ENCODE results near the gene MLXIP.
"Not testable (repeated sequence)": the region's sequence is repeated elsewhere in the genome, so short reads cannot be mapped to it uniquely, and the experiment has no call there.

The MLXIP gene

GRCh38 chr12:122052285-122052684, 26.3 kb upstream of the MLXIP start:
- DNase-seq (ENCODE audit: low read depth), result no peak

DNA sequence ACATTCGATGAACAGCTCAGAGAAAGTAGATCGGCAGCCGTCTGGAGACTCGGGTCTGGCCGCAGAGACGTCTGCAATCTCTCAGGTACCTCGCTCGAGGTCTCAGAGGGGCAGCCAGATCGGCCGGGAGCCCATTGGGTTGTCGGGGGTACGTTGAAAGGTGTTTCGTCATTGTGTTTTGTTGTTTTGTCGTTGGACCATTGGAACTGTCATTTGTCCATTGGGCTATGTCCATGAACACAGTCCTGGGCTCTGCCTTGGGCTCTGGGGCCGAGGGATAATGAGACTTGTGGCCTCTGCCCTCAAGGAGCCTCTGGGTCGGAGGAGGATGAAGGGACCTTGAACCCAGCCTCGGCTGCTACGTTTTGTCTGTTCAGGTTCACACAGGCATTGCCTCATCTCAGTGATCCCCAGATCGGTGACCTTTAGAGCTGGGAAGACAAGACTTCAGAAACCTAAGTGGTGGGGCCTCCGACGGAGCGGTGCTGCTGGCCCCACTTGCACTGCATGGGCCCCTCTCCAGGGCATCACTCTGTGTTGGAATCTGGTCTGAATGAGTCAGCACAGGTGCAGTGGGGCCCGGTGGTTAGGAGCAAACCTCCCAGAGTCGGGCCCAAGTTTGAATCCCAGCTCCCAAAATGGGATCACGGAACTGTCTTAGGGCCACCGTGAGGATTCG, 23.6 kb upstream of the MLXIP start:
- DNase-seq (ENCODE audit: low read depth), result no peak

DNA sequence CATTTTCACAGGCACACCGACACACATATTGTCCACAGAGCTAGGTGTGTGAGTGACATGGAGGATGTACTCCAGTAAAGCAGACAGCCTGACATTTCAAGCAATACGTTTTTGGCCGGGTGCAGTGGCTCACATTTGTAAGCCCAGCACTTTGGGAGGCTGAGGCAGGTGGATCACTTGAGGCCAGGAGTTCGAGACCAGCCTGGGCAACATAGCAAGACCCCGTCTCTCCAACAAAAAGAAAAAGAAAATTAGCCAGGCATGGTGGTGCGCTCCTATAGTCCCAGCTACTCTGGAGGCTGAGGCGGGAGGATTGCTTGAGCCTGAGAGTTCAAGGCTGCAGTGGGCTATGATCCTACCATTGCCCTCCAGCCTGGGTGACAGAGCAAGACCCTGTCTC, 22.1 kb upstream of the MLXIP start:
- DNase-seq (ENCODE audit: low read depth), result not testable (repeated sequence)

- DNase-seq (ENCODE audit: low read depth), result no peak
Observed at GRCh38 chr12:122057007-122057735, 21.4 kb upstream of the MLXIP start.

- DNase-seq (ENCODE audit: low read depth), result no peak
Observed at GRCh38 chr12:122057769-122058168, 20.8 kb upstream of the MLXIP start.

- DNase-seq (ENCODE audit: low read depth), result no peak
Observed at GRCh38 chr12:122058549-122059149, 19.9 kb upstream of the MLXIP start.

DNA sequence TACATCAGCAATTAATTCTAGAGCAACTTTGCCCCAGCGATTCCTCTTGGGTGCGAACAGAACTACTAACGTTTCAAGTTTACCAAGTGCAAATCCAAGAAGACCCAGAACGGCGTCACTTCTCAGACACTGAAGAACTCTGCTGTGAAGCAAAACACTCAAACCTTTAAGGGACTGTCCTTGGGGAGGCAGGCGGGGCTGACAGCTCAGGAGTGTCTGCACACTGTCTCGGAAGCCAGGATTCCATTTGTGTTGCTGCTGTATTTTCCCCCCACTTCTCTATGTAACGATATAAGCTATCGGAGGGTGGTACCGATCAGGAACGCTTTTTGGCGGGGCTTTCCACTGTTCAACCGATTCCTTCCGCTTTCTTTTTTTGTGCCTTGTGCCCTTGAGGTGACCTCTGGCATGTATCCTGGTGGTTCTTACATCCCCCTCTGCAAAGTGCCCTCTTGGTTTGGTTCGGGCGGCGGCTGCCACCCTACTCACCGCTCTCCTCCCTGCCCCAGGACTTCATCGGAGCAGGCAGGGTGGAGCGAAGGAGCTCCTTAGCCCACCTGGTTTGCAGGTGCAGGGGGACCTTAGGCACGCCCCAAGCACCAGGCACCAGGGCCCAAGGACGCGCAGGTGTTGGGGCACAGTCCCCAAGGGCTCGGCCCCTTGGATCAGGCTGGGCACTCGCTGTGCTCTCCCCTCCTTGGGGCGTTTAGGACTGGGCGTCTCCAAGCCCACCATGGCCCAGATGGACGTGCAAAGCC, 19.2 kb upstream of the MLXIP start:
- DNase-seq (ENCODE audit: low read depth), result no peak

GRCh38 chr12:122060081-122060501, 18.5 kb upstream of the MLXIP start:
- no peak for DNase-seq (ENCODE audit: low read depth)

DNA sequence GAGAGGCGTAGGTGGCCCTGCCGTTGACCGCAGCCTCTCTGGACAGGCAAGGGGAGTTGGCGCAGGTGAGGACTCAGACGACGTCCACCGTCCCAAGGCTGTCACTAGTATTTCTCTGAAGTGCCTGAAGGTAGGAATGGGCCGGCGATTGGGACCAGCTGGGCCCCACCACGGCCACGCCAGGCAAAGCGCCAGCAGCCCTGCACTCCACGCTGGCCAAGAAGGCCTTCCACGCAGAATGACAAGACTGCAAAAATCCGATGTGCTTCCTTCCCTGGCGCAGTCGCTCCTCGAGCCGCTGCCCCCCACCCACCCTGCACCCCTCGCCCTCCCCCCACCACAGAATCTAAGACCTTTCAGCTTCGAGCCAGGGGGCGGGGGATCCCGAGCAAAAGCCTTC, 17.3 kb upstream of the MLXIP start:
- no peak for DNase-seq (ENCODE audit: low read depth)

GRCh38 chr12:122062832-122063693, 15.5 kb upstream of the MLXIP start:
- DNase-seq (ENCODE audit: low read depth), result no peak

DNA sequence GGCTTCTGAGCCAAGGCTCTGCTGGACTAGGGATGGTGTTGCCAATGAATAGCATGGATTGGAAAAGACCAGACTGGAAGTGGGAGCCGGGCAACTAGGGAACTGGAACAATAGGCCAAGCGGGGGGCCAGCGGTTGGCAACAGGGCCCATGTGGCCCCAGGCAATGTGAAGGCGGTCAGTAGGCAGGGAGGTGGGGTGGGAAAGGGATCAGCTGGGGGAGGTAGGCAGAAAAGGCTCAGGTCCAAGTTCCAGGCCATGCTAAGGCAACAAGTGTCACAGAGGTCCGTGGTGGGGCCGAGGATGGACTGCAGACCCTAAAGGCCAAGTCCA, 14.9 kb upstream of the MLXIP start:
- DNase-seq (ENCODE audit: low read depth), result no peak

DNA sequence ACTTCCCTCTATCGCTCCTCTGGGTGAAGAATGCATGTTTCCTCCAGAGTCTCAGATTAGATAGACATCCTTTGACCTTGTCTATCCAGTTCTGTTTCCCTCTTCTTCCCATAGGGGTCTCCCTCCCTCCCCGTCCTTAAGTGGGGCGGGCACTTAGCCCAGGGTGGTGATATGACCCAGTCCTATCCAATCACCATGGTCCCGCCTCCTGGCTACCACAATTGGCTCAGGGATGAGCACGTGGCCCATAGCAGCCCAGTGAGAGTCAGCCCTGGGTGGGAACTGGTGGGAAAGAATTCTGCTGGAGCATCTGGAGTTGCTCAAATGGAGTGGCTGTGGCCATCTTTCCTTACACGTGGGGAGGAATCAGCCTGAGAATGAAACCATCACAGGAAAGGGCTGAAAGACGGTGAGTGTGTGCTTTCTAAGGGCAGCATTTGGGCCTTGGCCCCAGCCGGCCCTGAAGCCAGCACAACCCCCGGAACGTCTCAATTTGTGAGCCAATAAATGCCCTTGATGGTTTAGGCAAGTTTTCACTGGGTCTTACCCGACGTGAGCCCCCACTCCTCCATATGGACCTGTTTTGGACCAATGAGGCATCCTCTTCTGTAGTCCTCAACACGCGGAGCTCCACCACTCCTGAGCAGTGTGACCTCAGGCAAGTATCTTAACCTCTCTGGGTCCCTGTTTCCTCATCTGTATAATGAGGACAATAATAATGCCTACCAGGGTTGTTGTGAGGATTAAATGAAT, 14.4 kb upstream of the MLXIP start:
- DNase-seq (ENCODE audit: low read depth), result no peak

- no peak for DNase-seq (ENCODE audit: low read depth)
Observed at GRCh38 chr12:122064780-122065588, 13.6 kb upstream of the MLXIP start.

GRCh38 chr12:122067548-122067947, 11.0 kb upstream of the MLXIP start:
- no peak for DNase-seq (ENCODE audit: low read depth)

GRCh38 chr12:122067966-122068365, 10.6 kb upstream of the MLXIP start:
- no peak for DNase-seq (ENCODE audit: low read depth)

- no peak for DNase-seq (ENCODE audit: low read depth)
Observed at GRCh38 chr12:122072031-122072970, 6.3 kb upstream of the MLXIP start.

GRCh38 chr12:122073815-122074214, 4.7 kb upstream of the MLXIP start:
- no peak for DNase-seq (ENCODE audit: low read depth)

- no peak for DNase-seq (ENCODE audit: low read depth)
Observed at GRCh38 chr12:122076743-122077495, 1.6 kb upstream of the MLXIP start.
